Nephron (organoid): ENCODE data around the gene DSCAM.

Experiments used
- H3K27ac Mint-ChIP-seq, 3 experiments: 2 replicates each; pipeline ENCODE4 v1.8.0; 2020; ENCODE audit warnings: mixed read lengths in 3 of 3, mild to moderate bottlenecking in 2 of 3, moderate library complexity in 1 of 3
- H3K27me3 Mint-ChIP-seq: 2 replicates; pipeline ENCODE4 v1.8.0; 2021; ENCODE audit warnings: low read depth, mild to moderate bottlenecking, moderate library complexity, mixed read lengths
- H3K36me3 Mint-ChIP-seq: 2 replicates; pipeline ENCODE4 v1.8.0; 2020; ENCODE audit warnings: low read depth, mixed read lengths
- H3K4me1 Mint-ChIP-seq: 2 replicates; pipeline ENCODE4 v1.8.0; 2020; ENCODE audit warnings: mixed read lengths
- H3K4me3 Mint-ChIP-seq, 3 experiments: 2 replicates each; pipeline ENCODE4 v1.8.0; 2020; ENCODE audit warnings: mild to moderate bottlenecking in 3 of 3, mixed read lengths in 3 of 3, moderate library complexity in 2 of 3
- H3K9me3 Mint-ChIP-seq: 2 replicates; pipeline ENCODE4 v1.8.0; 2020; ENCODE audit warnings: mixed read lengths
- TF ChIP-seq, protein P1 (sequence below), 3 experiments: fragments of 200-600 bp; sonication (generic); IDR thresholded peaks; one replicate each; pipeline ENCODE4 v1.5.0; 2021; ENCODE audit warnings: antibody characterized with exemption in 3 of 3; ENCODE audit not compliant: unreplicated experiment in 3 of 3

DSCAM gene

DNA sequence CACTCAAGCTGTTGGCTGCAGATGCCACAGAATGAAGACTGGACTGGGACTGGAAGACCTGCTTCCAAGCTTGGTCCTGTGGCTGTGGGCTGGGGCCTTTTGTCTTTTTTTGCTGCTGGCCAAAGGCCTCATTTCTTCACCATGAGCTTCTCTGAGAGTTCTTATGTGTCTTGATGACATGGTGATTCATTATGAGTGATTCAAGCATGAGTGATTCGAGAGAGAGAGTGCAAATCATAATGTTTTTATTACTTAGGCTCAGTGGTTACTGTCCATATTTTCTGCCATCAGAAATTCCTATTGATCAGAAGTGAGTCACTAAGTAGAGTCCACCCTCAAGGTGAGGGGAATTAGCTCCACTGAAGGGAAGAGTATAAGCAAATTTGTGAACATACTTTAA, 885.7 kb downstream of the DSCAM start:
- H3K36me3 Mint-ChIP-seq, result no peaks in the 10 kb centered on the region
- peaks cover 28% of the 10 kb centered on the region for H3K9me3 Mint-ChIP-seq
- no peak overlapping the region for H3K27ac Mint-ChIP-seq
- H3K4me3 Mint-ChIP-seq, result no peak overlapping the region
- H3K27me3 Mint-ChIP-seq, result peaks cover 4% of the 10 kb centered on the region
- no peaks in the 10 kb centered on the region for H3K4me1 Mint-ChIP-seq
- TF ChIP-seq, protein P1, sequence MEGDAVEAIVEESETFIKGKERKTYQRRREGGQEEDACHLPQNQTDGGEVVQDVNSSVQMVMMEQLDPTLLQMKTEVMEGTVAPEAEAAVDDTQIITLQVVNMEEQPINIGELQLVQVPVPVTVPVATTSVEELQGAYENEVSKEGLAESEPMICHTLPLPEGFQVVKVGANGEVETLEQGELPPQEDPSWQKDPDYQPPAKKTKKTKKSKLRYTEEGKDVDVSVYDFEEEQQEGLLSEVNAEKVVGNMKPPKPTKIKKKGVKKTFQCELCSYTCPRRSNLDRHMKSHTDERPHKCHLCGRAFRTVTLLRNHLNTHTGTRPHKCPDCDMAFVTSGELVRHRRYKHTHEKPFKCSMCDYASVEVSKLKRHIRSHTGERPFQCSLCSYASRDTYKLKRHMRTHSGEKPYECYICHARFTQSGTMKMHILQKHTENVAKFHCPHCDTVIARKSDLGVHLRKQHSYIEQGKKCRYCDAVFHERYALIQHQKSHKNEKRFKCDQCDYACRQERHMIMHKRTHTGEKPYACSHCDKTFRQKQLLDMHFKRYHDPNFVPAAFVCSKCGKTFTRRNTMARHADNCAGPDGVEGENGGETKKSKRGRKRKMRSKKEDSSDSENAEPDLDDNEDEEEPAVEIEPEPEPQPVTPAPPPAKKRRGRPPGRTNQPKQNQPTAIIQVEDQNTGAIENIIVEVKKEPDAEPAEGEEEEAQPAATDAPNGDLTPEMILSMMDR (IDR thresholded peaks at IDR 0.05; ENCODE audit: unreplicated experiment in 3 of 3), result no peak
